Calu3 (cell line): Measurements from ENCODE around the gene ALK. TPM values are rescaled to one million over a fixed set of nuclear protein-coding genes. Genes with fewer than 3 reads are reported as not detected.
A peak's percentile ranks its signal among the peaks of the same experiment; 100 is the strongest.

Experiments used
- BruUV-seq: library from RNA; stranded (reverse); fragments of 400-500 nt; replicated peaks from 2 replicates; lab custom pipeline; 2021; lab: Mats Ljungman, UMichigan
- CTCF ChIA-PET: fragments of 300-600 bp; sonication (Branson Sonifier 250); formaldehyde crosslinking; loops from one replicate; lab custom pipeline; 2022; ENCODE audit warnings: antibody characterized with exemption; lab: Charles Lee
- DNase-seq: peaks from one replicate; pipeline ENCODE4 v3.0.0; 2022
- H3K27ac Mint-ChIP-seq: one replicate; pipeline ENCODE4 v1.8.0; 2022; ENCODE audit warnings: mixed read lengths; ENCODE audit not compliant: unreplicated experiment
- H3K27me3 Mint-ChIP-seq: one replicate; pipeline ENCODE4 v1.8.0; 2022; ENCODE audit warnings: mixed read lengths; ENCODE audit not compliant: unreplicated experiment
- H3K36me3 Mint-ChIP-seq: one replicate; pipeline ENCODE4 v1.8.0; 2022; ENCODE audit warnings: mild to moderate bottlenecking, moderate library complexity, mixed read lengths; ENCODE audit not compliant: insufficient read depth, unreplicated experiment
- H3K4me1 Mint-ChIP-seq: one replicate; pipeline ENCODE4 v1.8.0; 2022; ENCODE audit warnings: mild to moderate bottlenecking, low read depth, mixed read lengths; ENCODE audit not compliant: unreplicated experiment
- H3K4me3 Mint-ChIP-seq: one replicate; pipeline ENCODE4 v1.8.0; 2022; ENCODE audit warnings: mild to moderate bottlenecking, low read depth, moderate library complexity, mixed read lengths; ENCODE audit not compliant: unreplicated experiment
- H3K9me3 Mint-ChIP-seq: one replicate; pipeline ENCODE4 v1.8.0; 2022; ENCODE audit warnings: low read depth, mixed read lengths; ENCODE audit not compliant: unreplicated experiment
- CTCF ChIP-seq: fragments of 200-600 bp; IDR thresholded peaks from one replicate; pipeline ENCODE4 v1.8.0; 2022; ENCODE audit warnings: antibody characterized with exemption; ENCODE audit not compliant: unreplicated experiment
- intact Hi-C: fragments of 100-400 bp; cut with micrococcal nuclease; formaldehyde crosslinking; loops from one replicate; pipeline ENCODE4 v1.10.0; 2022; ENCODE audit not compliant: unreplicated experiment
- total RNA-seq: library from RNA; stranded (reverse); gene quantifications from 2 replicates; pipeline ENCODE4 v1.2.3, GENCODE V29; 2022

The ALK gene
- total RNA-seq, 1 experiment from 2014 or later: not detected

DNA sequence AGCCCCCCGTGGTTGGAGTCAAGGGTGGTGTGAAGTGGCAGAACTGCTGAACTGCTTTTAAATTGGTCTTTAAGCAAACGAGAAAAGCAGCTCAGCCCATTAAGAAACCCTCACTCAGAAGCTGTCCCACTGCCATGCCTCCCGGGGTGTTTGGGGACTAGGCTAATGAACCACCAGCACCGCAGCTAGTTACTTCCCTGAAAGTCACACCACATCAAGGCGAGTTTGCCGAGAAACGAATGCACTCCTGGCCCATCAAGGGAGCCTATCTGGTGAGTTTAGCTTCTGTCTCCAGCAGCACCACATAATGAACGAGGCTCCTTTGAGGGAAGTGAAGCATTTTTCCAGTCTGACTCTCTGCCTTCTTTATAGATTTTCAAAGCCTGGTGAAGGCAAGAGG is 14.6 kb upstream of the ALK start:
- Mint-ChIP-seq H3K27ac (no peak overlapping the region), H3K4me3 (no peak overlapping the region), H3K4me1 (no peaks in the 10 kb centered on the region), H3K36me3 (no peaks in the 10 kb centered on the region), H3K9me3 (no peaks in the 10 kb centered on the region), H3K27me3 (peaks cover 73% of the 10 kb centered on the region)
- TF ChIP-seq CTCF: no peak
- no TSS peak for BruUV-seq
- CTCF ChIA-PET: no interaction called here
- intact Hi-C loops: no loop called here
- no peak for DNase-seq

- Mint-ChIP-seq H3K36me3 (no peaks in the 10 kb centered on the region), H3K27me3 (peaks cover 71% of the 10 kb centered on the region), H3K27ac (no peak overlapping the region), H3K4me3 (no peak overlapping the region), H3K4me1 (no peaks in the 10 kb centered on the region), H3K9me3 (no peaks in the 10 kb centered on the region)
- CTCF ChIA-PET: no interaction called here
- no TSS peak for BruUV-seq
- intact Hi-C loops: no loop called here
- DNase-seq: no peak
- TF ChIP-seq CTCF: no peak
These were observed 10.4 kb upstream of the ALK start for GRCh38 chr2:29931818-29932217.

GRCh38 chr2:29923110-29923721 is 1.8 kb upstream of the ALK start:
- H3K4me1 Mint-ChIP-seq: no peaks in the 10 kb centered on the region
- CTCF ChIA-PET: interaction anchor here (0.6 to 2.6 kb wide), 6 partner anchors 10 to 629 kb away, joined by 3 to 18 read pairs (median 3); no protein-coding TSS in a partner anchor
- peaks cover 94% of the 10 kb centered on the region for H3K27me3 Mint-ChIP-seq
- H3K27ac Mint-ChIP-seq: no peak overlapping the region
- H3K36me3 Mint-ChIP-seq: peaks cover 5% of the 10 kb centered on the region
- DNase-seq: peak; percentile 62
- peak; percentile 74 for TF ChIP-seq CTCF
- intact Hi-C loops: loop anchor here (1.0 kb wide), 2 partner anchors 103 to 149 kb away; no protein-coding TSS in a partner anchor
- H3K4me3 Mint-ChIP-seq: no peak overlapping the region
- BruUV-seq: no TSS peak
- H3K9me3 Mint-ChIP-seq: no peaks in the 10 kb centered on the region

GRCh38 chr2:29922605-29923004 is 1.2 kb upstream of the ALK start:
- no peak for TF ChIP-seq CTCF
- peaks cover 94% of the 10 kb centered on the region for H3K27me3 Mint-ChIP-seq
- no peak overlapping the region for H3K27ac Mint-ChIP-seq
- no peaks in the 10 kb centered on the region for H3K9me3 Mint-ChIP-seq
- H3K4me3 Mint-ChIP-seq: no peak overlapping the region
- BruUV-seq: no TSS peak
- CTCF ChIA-PET: interaction anchor here (0.9 to 2.6 kb wide), 3 partner anchors 11 to 629 kb away, joined by 3 to 18 read pairs (median 3); no protein-coding TSS in a partner anchor
- H3K4me1 Mint-ChIP-seq: no peaks in the 10 kb centered on the region
- intact Hi-C loops: loop anchor here (1.0 kb wide), 2 partner anchors 104 to 150 kb away; no protein-coding TSS in a partner anchor
- H3K36me3 Mint-ChIP-seq: peaks cover 5% of the 10 kb centered on the region
- DNase-seq: no peak
